DND-41 (cell line): Measurements from ENCODE around the gene CHMP1B.

Experiments used
- EZH2 ChIP-seq: IDR thresholded peaks from 3 replicates; pipeline ENCODE4 v1.6.1; 2012; ENCODE audit warnings: borderline replicate concordance, low read depth, mild to moderate bottlenecking, moderate library complexity, low read length, inconsistent platforms; ENCODE audit not compliant: severe bottlenecking
- TF ChIP-seq, protein P1 (sequence below): IDR thresholded peaks from 2 replicates; pipeline ENCODE4 v1.5.1; 2012; ENCODE audit warnings: borderline replicate concordance, low read length, moderate library complexity, mild to moderate bottlenecking; ENCODE audit not compliant: poor library complexity, severe bottlenecking; ENCODE audit errors: extremely low read depth

DNA sequence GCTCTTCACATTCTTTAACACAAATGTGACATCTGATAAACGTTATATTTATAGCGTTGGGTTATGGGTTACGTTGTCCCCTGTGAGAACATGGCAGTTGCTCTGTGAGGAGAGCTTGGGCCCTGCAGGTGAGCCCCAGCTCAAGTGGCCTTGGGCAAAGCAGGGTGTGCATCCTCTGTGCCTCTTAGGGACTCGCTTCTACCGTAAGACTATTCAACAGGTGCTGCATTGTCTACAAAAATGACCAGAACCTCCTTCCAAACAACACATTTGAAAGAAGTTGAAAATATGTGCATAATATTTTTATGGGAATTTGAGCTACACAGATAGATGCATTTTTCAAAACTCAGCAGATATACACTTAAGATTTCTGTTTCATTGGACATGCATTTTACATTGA, 16.4 kb upstream of the CHMP1B start:
- TF ChIP-seq, protein P1, sequence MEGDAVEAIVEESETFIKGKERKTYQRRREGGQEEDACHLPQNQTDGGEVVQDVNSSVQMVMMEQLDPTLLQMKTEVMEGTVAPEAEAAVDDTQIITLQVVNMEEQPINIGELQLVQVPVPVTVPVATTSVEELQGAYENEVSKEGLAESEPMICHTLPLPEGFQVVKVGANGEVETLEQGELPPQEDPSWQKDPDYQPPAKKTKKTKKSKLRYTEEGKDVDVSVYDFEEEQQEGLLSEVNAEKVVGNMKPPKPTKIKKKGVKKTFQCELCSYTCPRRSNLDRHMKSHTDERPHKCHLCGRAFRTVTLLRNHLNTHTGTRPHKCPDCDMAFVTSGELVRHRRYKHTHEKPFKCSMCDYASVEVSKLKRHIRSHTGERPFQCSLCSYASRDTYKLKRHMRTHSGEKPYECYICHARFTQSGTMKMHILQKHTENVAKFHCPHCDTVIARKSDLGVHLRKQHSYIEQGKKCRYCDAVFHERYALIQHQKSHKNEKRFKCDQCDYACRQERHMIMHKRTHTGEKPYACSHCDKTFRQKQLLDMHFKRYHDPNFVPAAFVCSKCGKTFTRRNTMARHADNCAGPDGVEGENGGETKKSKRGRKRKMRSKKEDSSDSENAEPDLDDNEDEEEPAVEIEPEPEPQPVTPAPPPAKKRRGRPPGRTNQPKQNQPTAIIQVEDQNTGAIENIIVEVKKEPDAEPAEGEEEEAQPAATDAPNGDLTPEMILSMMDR, result no peak
- no peak for TF ChIP-seq EZH2
